ENCODE data around the gene CD300LD.

CD300LD gene

GRCh38 chr17:74543891-74544760 lies 48.0 kb downstream of the CD300LD start:
- DNase-seq, result no peak

DNA sequence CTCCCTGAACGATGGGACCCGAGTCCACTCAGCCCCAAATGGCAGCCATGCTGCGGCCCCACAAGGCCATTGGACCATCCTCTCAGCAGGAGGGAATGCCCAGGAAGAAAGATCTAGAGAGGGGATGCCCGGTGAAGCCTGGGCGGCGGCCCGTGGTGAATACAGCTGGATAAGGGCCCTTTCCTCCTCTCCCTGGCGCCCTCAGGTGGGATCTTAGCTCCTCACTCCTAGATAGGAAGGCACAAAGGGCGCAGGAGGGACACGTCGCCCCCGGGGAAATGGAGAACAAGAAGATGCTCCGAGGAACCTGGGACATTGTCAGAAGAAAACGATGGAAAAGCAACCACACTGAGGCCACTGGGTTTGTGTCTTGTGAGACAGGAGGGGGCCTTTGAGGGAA lies 48.7 kb downstream of the CD300LD start:
- no peak for DNase-seq

GRCh38 chr17:74542727-74543383 lies 49.2 kb downstream of the CD300LD start:
- no peak for DNase-seq

DNA sequence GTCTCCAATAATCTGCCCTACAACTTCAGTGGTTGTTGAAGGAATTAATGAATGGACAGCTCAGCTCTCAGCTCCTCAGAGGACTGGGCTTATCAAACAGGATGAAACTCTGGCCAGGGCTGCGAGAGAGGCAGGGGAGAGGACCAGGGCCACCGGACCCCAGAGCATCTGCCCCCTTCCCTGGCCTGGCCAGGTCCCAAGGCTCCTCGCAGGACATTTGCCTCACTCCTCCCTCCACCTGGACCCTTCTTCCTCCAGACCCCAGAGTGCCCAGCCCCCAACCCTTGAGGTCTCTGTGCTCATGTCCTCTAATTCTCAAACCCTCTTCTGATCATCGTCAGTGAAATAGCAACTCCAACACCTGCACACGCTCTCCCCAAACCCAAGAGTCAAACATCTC lies 49.9 kb downstream of the CD300LD start:
- DNase-seq, result no peak

- no peak for DNase-seq
These were observed 50.6 kb downstream of the CD300LD start for GRCh38 chr17:74541176-74542111.

DNA sequence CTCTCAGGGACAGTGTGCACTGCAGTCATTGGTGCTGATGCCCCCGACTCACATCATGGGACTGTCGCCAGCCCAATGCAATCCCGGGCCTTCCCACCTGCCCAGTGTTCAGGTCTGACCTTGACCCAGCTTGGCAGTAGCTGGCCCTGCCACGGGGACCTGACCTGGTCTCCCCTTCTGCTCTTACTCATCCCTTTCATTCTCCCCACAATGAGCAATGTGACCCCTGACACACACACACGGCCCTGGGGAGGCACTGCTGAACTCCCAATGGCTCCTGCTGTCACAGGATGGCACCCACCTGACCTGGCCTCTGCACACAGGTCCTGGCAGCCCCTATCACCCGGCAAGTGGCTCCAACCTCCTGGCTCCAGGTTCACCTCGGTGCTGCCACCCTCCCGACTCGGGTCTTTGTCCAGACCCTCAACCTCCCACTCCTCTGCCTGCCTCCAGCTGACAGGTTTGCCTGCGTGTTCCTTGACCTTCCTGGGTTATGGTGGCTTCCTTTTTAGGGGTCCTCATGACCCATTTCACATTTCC lies 52.7 kb downstream of the CD300LD start:
- no peak for DNase-seq

- DNase-seq, result no peak
These were observed 55.2 kb downstream of the CD300LD start for GRCh38 chr17:74536890-74537289.

DNA sequence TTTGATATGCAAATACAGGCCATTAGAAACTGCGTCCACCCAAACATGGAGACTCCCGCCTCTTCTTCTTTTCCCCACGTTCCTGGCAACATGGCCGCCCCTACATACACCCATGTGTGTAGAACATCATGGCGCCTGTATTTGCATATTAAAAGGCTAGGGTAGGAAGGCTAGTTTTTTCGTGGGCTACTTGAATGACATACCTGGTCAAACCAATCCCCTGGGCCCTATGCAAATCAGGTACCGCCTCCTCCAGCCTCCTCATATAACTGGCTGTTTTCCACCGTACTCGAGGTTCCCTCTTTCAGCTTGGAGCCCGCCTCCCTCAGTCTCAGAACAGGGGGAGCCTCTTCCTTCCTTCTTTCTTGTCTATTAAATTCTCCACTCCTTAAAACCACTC lies 60.0 kb downstream of the CD300LD start:
- peak in 9 of 14 donors; percentile 12 to 77 (median 40) for DNase-seq

- no peak for DNase-seq
These were observed 60.8 kb downstream of the CD300LD start, which contains the start of gene CD300LB for GRCh38 chr17:74531231-74531761. CD300LB (minus strand) TSS chr17:74531475; CDS start chr17:74531350, 125 bp downstream.

DNA sequence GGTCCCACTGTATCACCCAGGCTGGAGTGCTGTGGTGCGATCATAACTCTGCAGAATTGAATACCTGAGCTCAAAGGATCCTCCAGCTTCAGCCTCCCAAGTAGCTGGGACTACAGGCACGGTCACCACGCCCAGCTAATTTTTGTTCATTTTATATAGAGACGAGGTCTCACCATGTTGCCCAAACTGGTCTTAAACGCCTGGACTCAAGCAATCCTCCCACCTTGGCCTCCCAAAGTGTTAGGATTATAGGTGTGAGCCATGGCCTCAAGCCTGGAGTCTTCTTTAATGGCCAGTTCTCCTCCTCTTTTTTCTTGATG lies 61.3 kb downstream of the CD300LD start:
- DNase-seq, result no peak
